T-helper 1 cell treated with Interleukin-12 subunit alpha and Interleukin-12 subunit beta and Interleukin-4 antibody, amounts not matched to agents 30 ng/mL and 1 ng/mL, for 36 hours (primary cell): ENCODE measurements around the gene CCDC68. TPM values are rescaled to one million over a fixed set of nuclear protein-coding genes. Genes with fewer than 3 reads are reported as not detected.
"Not testable (repeated sequence)": the region's sequence is repeated elsewhere in the genome, so short reads cannot be mapped to it uniquely, and the experiment has no call there.

Experiments used
- intact Hi-C: fragments of 100-400 bp; cut with micrococcal nuclease; formaldehyde crosslinking; loops from one replicate; pipeline ENCODE4 v1.15.1; 2024
- total RNA-seq: library from RNA; stranded (reverse); gene quantifications from 2 replicates; pipeline ENCODE4 v1.2.3, GENCODE V29; 2022

CCDC68 gene
- total RNA-seq, 1 donor from 2014 or later = not detected

DNA sequence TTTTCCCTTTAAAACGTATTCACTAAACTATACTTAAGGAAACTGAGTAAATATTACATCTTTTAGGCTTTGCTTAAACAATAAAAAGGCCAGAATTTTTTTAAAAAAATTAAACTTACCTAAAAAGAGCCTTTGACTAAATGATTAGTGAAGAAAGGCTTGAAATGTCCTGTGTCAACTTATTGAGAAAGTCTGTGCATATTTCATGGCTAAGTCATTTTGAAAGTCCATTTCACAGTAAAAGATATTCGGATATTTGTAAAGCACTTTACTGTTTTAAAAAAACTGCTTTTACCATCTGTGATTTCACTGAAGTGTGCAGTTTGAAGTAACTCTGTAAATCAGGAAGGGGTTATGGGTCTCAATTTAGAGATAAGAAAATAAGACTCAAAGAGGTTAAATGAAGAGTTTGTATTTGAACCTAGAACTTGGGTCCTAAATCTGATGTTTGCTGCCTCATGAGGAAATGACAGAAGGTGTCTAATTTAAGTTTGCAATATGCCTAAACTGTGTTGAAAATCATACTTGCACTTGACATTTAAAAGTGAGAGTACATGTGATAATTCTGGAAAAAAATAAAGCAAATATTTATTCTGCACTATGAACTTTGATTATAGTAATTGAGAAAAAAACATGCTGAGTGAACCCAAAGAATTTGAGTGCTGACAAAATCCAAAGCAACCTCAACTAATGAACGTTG lies 80.5 kb downstream of the CCDC68 start:
- intact Hi-C loops = no loop called here

GRCh38 chr18:54878159-54878622 lies 81.1 kb downstream of the CCDC68 start:
- intact Hi-C loops = no loop called here

DNA sequence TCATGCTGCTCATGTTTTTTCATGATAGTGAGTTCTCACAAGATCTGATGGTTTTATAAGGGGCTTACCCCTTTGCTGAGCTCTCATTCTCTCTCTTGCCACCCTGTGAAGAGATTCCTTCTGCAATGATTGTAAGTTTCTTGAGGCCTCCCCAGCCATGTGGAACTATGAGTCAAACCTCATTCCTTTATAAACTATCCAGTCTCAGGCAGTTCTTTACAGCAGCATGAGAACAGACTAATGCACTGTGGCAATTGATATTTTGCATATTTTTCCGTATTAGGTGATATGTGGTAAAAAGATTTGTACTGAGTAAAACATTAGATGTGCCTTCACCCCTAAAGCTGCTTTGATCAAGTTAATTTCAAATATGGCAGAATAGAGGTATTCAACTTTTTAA lies 82.2 kb downstream of the CCDC68 start:
- intact Hi-C loops = no loop called here

DNA sequence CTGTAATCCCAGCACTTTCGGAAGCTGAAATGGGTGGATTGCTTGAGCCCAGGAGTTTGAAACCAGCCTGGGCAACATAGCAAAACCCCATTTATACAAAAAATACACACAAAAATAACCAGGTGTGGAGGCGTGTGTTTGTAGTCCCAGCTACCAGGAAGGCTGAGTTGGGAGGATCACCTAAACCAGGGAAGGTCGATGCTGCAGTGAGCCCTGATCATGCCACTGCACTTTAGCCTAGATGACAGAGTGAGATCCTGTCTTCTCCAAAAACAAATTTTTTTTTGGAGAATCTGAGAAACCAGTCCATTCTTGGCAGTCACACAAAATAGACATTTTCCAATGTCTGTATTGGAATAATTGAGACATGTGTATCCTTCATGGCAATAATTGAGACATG lies 84.2 kb downstream of the CCDC68 start:
- intact Hi-C loops = no loop called here

DNA sequence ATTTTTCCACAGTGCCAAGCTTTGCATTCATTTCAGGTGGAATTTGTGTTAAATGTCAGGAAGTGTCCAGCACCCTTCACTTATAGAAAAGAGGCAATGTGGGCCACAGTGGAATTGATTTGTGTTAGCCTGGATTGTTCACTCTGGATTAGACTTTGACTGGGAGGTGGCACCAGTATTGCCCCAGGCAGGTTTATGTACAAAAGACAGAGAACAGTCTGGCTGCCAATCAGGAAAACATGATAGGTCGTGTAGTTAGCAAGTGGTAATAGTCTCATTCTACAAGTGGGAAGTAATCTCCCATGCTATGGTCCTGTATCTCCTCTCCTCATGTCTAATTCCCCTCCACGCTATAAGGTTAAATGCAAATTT lies 85.4 kb downstream of the CCDC68 start:
- intact Hi-C loops = no loop called here

DNA sequence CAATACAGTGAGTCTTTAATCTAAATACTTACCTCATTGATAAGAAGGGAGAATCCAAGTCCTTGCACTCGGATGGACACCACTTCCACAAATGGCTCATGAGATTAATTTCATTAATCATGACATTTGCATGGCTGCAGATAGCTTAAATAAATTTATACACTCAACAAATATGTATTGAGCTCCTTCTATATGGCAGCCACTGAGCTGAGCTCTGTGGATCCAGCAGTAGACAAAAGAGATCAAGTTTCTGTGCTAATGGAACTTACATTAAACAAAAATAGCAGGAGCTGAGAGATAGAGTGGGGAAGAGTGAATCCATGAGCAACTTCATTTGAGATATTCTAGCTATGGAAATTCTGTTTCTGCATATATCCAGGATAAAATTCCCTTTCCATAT lies 86.6 kb downstream of the CCDC68 start:
- intact Hi-C loops = no loop called here

- intact Hi-C loops = no loop called here
Observed at GRCh38 chr18:54871231-54871630, 88.0 kb downstream of the CCDC68 start.

- intact Hi-C loops = no loop called here
Observed at GRCh38 chr18:54867131-54867530, 92.1 kb downstream of the CCDC68 start.

DNA sequence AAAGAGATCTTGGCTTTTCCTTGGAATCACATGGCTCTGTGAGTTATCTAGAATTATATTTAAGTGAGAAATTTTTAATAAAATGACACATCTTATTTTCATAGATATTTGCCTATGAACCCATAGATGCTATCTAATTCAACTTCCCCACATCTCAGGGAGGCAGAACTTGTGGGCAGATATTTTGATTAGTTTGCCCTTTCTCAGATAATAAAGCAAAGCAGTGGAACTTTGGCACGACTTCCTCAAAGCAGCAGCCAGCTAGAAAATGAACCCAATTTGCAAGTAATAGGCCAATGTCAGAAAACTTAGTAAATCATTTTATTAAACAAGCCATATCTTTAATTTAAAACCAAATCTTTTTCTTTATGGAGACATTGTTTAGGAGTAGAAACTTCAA lies 98.3 kb downstream of the CCDC68 start:
- intact Hi-C loops = no loop called here

DNA sequence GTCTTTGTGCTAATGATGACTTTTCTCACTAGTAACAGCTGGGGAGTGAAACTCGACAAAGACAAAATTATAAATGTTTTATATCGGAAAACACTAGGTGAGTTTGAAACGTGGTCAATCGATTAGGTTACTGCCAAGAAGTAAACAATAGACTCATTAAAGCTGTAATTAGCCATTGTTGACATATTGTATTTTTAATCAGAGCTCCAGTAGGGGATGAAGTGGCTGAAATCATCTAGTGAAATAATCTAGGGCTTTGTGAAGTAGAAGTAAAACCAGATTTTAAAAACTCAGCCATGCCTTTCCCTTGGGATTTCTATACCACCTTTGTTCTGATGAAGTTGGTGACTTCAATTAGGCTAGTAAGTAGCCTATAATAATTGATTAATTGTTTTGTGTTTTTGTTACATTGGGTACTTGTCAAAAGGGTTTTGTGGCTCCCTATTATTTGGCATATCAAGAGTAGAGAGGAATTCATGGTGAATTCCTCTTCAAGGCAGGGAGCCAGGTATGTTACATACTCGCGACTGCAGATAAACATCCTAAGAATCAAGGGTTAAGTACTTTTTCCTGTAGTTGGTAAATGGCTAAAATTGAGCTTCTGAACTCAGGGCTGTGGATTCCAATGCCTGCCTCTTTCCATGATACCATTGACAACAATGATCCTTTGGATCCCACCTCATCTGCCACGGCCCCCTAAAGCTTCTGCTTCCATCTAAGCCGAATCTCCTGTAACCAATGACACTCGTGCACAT lies 99.4 kb downstream of the CCDC68 start:
- intact Hi-C loops = no loop called here

- intact Hi-C loops = no loop called here
Observed at GRCh38 chr18:54857499-54857898, 101.8 kb downstream of the CCDC68 start.

GRCh38 chr18:54856105-54856646 lies 103.1 kb downstream of the CCDC68 start:
- intact Hi-C loops = no loop called here

- intact Hi-C loops = not testable (repeated sequence)
Observed at GRCh38 chr18:54855050-54855449, 104.2 kb downstream of the CCDC68 start.

DNA sequence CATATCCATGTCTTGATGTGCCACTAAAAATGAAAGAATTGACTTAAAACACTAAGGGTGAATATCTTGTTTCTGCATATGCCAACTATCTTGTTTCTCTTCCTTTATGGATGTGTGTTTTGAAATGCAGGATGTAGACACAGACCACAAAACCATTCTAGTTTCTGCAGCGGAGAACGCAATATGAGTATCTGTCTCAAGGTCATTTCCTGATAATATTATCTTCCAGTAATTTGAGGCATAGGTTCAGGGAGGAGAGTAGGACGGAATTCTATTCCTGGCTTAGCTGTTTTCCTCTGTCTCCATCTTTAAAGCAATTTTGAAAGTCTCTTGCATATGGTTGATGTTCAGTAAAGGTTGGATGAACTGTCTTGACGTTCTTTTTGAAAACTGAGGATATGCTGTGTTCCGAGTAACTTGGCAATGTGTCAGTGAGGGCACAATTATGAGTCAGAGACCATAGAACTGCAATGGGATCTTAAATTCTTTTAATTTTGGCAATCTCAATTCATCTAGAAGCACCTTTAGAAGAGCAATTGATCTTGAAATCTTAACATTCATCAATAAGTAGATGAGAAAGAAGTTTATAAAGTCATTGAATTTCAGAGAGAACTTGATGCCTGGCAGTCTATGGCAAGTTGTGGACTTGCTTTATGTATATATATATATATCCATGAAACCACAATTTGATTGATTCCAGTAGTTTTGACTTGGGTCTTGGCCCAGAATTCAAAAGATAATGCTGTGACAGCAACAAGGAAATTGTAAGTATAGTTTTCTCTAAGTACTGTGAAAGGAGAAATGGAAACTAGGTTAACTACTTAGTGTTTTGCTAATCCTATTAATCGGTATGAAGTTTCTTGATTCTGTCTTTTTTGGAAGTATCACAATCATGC lies 106.2 kb downstream of the CCDC68 start:
- intact Hi-C loops = no loop called here

Other genes starting within 250 kb of the CCDC68 start
- 2.5 and 2.7 TPM in 2 replicates for gene RAB27B, start 131.0 kb downstream of the CCDC68 start, total RNA-seq